GM12878 (cell line): ENCODE measurements around the gene CAMK2N2. TPM values are rescaled to one million over a fixed set of nuclear protein-coding genes. Genes with fewer than 3 reads are reported as not detected.

Experiments
- ATAC-seq: fragments of 200-7000 bp; cut with Tn5 transposase; 3 replicates; pipeline ENCODE4 v1.9.1; 2020; ENCODE audit warnings: mild to moderate bottlenecking, moderate library complexity
- BruUV-seq: library from RNA; stranded (reverse); fragments of 400-500 nt; replicated peaks from 2 replicates; lab custom pipeline; 2021; lab: Mats Ljungman, UMichigan
- CTCF ChIA-PET: fragments of 300-600 bp; sonication (Branson Sonifier 250); formaldehyde crosslinking; extraction: SDS; loops from one replicate; lab custom pipeline; 2021; ENCODE audit warnings: inconsistent platforms; lab: Yijun Ruan, JAX
- POLR2A ChIA-PET: fragments of 350-600 bp; formaldehyde crosslinking; extraction: SDS; loops from one replicate; lab custom pipeline; 2021; ENCODE audit warnings: inconsistent platforms; lab: Charles Lee
- RAD21 ChIA-PET: fragments of 300-600 bp; sonication (Branson Sonifier 250); formaldehyde crosslinking; loops from one replicate; lab custom pipeline; 2023; ENCODE audit warnings: antibody characterized with exemption; ENCODE audit not compliant: unreplicated experiment; lab: Charles Lee
- SMC1A ChIA-PET: fragments of 300-600 bp; sonication (Branson Sonifier 250); formaldehyde crosslinking; loops from one replicate; lab custom pipeline; 2023; ENCODE audit not compliant: unreplicated experiment, uncharacterized antibody; lab: Charles Lee
- DNase-seq: peaks from one replicate; pipeline ENCODE4 v3.0.0-alpha.2; 2011; ENCODE audit warnings: low read depth, low spot score
- FAIRE-seq: peaks from 3 replicates; lab custom pipeline; 2011; peaks lifted over from hg19 to GRCh38; lab: Jason Lieb, UNC
- H2AFZ ChIP-seq: 2 replicates; pipeline ENCODE4 v1.6.0; 2011; ENCODE audit warnings: low read depth, low read length, control low read depth; ENCODE audit not compliant: control insufficient read depth
- H3K27ac ChIP-seq: 2 replicates; pipeline ENCODE4 v1.5.1; 2011; ENCODE audit warnings: control low read depth; ENCODE audit not compliant: control insufficient read depth, insufficient read depth
- H3K27me3 ChIP-seq, 2 experiments: replicated peaks in 1 of 2; 2 replicates each; pipeline versions ENCODE4 v1.6.0 to v1.6.1; 2011; ENCODE audit warnings: low read length in 1 of 2; ENCODE audit not compliant: control insufficient read depth in 2 of 2, insufficient read depth in 2 of 2
- H3K36me3 ChIP-seq, 2 experiments: 2 replicates each; pipeline ENCODE4 v1.5.1; 2011; ENCODE audit warnings: low read length in 1 of 2; ENCODE audit not compliant: control insufficient read depth in 2 of 2, insufficient read depth in 2 of 2
- H3K4me1 ChIP-seq: 2 replicates; pipeline ENCODE4 v1.6.1; 2011; ENCODE audit warnings: mild to moderate bottlenecking, low read length, moderate library complexity, mixed read lengths; ENCODE audit not compliant: control insufficient read depth, insufficient read depth
- H3K4me2 ChIP-seq: 2 replicates; pipeline ENCODE4 v1.6.0; 2011; ENCODE audit warnings: control low read depth; ENCODE audit not compliant: control insufficient read depth, insufficient read depth
- H3K4me3 ChIP-seq: fragments of 200-600 bp; sonication (generic); 2 replicates; pipeline ENCODE4 v1.5.1; 2016
- H3K79me2 ChIP-seq: 2 replicates; pipeline ENCODE4 v1.6.0; 2011; ENCODE audit warnings: low read length; ENCODE audit not compliant: control insufficient read depth, insufficient read depth
- H3K9ac ChIP-seq: 2 replicates; pipeline ENCODE4 v1.8.0; 2011; ENCODE audit warnings: low read length, control low read depth, mixed read lengths; ENCODE audit not compliant: control insufficient read depth, insufficient read depth
- H3K9me3 ChIP-seq: replicated peaks from 3 replicates; pipeline ENCODE4 v1.5.1; 2011; ENCODE audit warnings: mild to moderate bottlenecking, low read length; ENCODE audit not compliant: control insufficient read depth, insufficient read depth
- H4K20me1 ChIP-seq: 2 replicates; pipeline ENCODE4 v1.6.0; 2011; ENCODE audit not compliant: control insufficient read depth, insufficient read depth
- BCL11A ChIP-seq: IDR thresholded peaks from 2 replicates; pipeline ENCODE4 v1.6.1; 2011; ENCODE audit warnings: low read depth, low read length
- CBX5 ChIP-seq: sonication (generic); IDR thresholded peaks from 2 replicates; pipeline ENCODE4 v1.6.1; 2016; ENCODE audit warnings: low read depth, moderate library complexity, mild to moderate bottlenecking, inconsistent platforms
- CEBPB ChIP-seq, 2 experiments: fragments of 150-350 bp in 1 of 2; IDR thresholded peaks; 2 replicates each; pipeline ENCODE4 v1.6.1; 2012 to 2014; ENCODE audit warnings: low read depth in 2 of 2, low read length in 2 of 2, borderline replicate concordance in 1 of 2, inconsistent platforms in 1 of 2
- CHD4 ChIP-seq: fragments of 200-600 bp; sonication (generic); IDR thresholded peaks from 2 replicates; pipeline ENCODE4 v1.6.1; 2016; ENCODE audit warnings: mild to moderate bottlenecking
- CREB1 ChIP-seq: IDR thresholded peaks from 2 replicates; pipeline ENCODE4 v1.6.1; 2012; ENCODE audit warnings: low read depth, mild to moderate bottlenecking, inconsistent platforms
- CREM ChIP-seq: IDR thresholded peaks from 2 replicates; pipeline ENCODE4 v1.6.1; 2014; ENCODE audit warnings: antibody characterized with exemption, low read depth
- EGR1 ChIP-seq, 2 experiments: IDR thresholded peaks; 1 replicate in 1 of 2; 2 replicates in 1 of 2; pipeline ENCODE4 v1.6.1; 2011 to 2012; ENCODE audit warnings: low read depth in 2 of 2, low read length in 2 of 2, borderline replicate concordance in 1 of 2, mild to moderate bottlenecking in 1 of 2, moderate library complexity in 1 of 2
- FOS ChIP-seq: IDR thresholded peaks from 3 replicates; pipeline ENCODE4 v1.6.1; 2011; ENCODE audit warnings: borderline replicate concordance; ENCODE audit not compliant: insufficient read length; ENCODE audit errors: extremely low read depth
- FOXK2 ChIP-seq: fragments of 450-650 bp; IDR thresholded peaks from 2 replicates; pipeline ENCODE4 v1.6.1; 2017; ENCODE audit warnings: mild to moderate bottlenecking, moderate library complexity
- MTA2 ChIP-seq: fragments of 450-650 bp; IDR thresholded peaks from 2 replicates; pipeline ENCODE4 v1.6.1; 2016; ENCODE audit warnings: low read depth, mild to moderate bottlenecking, moderate library complexity
- NFXL1 ChIP-seq: fragments of 450-650 bp; IDR thresholded peaks from 2 replicates; pipeline ENCODE4 v1.6.1; 2017; ENCODE audit warnings: antibody characterized with exemption, mild to moderate bottlenecking, borderline replicate concordance
- PAX5 ChIP-seq: IDR thresholded peaks from 2 replicates; pipeline ENCODE4 v1.6.1; 2011; ENCODE audit warnings: low read depth, low read length, borderline replicate concordance
- PAX8 ChIP-seq: fragments of 450-650 bp; IDR thresholded peaks from 2 replicates; pipeline ENCODE4 v1.6.1; 2017; ENCODE audit warnings: mild to moderate bottlenecking, moderate library complexity
- POLR2A ChIP-seq: IDR thresholded peaks from 2 replicates; pipeline ENCODE4 v1.6.1; 2011; ENCODE audit warnings: low read depth, mild to moderate bottlenecking, low read length
- RELA ChIP-seq: fragments of 450-650 bp; IDR thresholded peaks from 2 replicates; pipeline ENCODE4 v1.8.0; 2014; ENCODE audit warnings: borderline replicate concordance; ENCODE audit not compliant: partially characterized antibody
- SRF ChIP-seq, 2 experiments: IDR thresholded peaks; 2 replicates each; pipeline ENCODE4 v1.6.1; 2011; ENCODE audit warnings: low read depth in 2 of 2, low read length in 2 of 2, mild to moderate bottlenecking in 1 of 2, moderate library complexity in 1 of 2
- TARDBP ChIP-seq: IDR thresholded peaks from 2 replicates; pipeline ENCODE4 v1.6.1; 2016; ENCODE audit warnings: borderline replicate concordance
- ZBED1 ChIP-seq: IDR thresholded peaks from 2 replicates; pipeline ENCODE4 v1.6.1; 2016; ENCODE audit warnings: borderline replicate concordance
- ZNF217 ChIP-seq: fragments of 450-650 bp; IDR thresholded peaks from 2 replicates; pipeline ENCODE4 v1.6.1; 2017; ENCODE audit warnings: antibody characterized with exemption, mild to moderate bottlenecking
- WGBS: methylation state at CpG from one replicate; pipeline ENCODE4 v1.1.6; 2016; ENCODE audit warnings: low lambda C conversion rate; ENCODE audit not compliant: insufficient replicate concordance, insufficient coverage; ENCODE audit errors: missing lambda C conversion rate; 5-methylcytosine and 5-hydroxymethylcytosine counted together
- in situ Hi-C: fragments of 300-500 bp; cut with MboI; formaldehyde crosslinking; loops from 9 replicates; pipeline ENCODE4 v1.14.3; 2018; ENCODE audit warnings: mixed read lengths
- intact Hi-C: fragments of 100-400 bp; cut with micrococcal nuclease; formaldehyde crosslinking; loops from one replicate; pipeline ENCODE4 v1.14.2; 2022; ENCODE audit not compliant: unreplicated experiment
- polyA plus RNA-seq, 11 experiments: library from polyadenylated mRNA; depleted of rRNA in 4 of 11; unstranded in 6 of 11; stranded (reverse) in 5 of 11; fragments of >200 nt; fragmentation: Nextera tagmentation in 4 of 11; fragmentation: Illumina TruSeq in 1 of 11; extraction: Ambion mirVana in 4 of 11; extraction: Trizol in 1 of 11; gene quantifications; 1 replicate in 1 of 11; 2 replicates in 10 of 11; pipeline versions ENCODE4 v1.2.1 to v1.2.3, GENCODE V29; 2011 to 2016; ENCODE audit warnings: inconsistent platforms in 2 of 11, missing spikeins in 2 of 11, low read depth in 1 of 11
- total RNA-seq, 4 experiments: library from RNA; depleted of rRNA in 3 of 4; stranded (reverse); fragments of >200 nt in 3 of 4; fragmentation: Illumina TruSeq in 1 of 4; extraction: Trizol in 1 of 4; gene quantifications; 2 replicates each; pipeline versions ENCODE4 v1.2.1 to v1.2.3, GENCODE V29; 2013 to 2021
- TF ChIP-seq, protein P1 (sequence below): fragments of 450-650 bp; IDR thresholded peaks from 2 replicates; pipeline ENCODE4 v1.6.1; 2016; ENCODE audit warnings: mild to moderate bottlenecking

CAMK2N2 gene
- total and polyA plus RNA-seq, 10 of the 15 experiments (the other 5 are each of a cell fraction or from before 2014, with no cell fraction given), result 0.06 to 1.4 (median 0.45) TPM; not detected in 1

DNA sequence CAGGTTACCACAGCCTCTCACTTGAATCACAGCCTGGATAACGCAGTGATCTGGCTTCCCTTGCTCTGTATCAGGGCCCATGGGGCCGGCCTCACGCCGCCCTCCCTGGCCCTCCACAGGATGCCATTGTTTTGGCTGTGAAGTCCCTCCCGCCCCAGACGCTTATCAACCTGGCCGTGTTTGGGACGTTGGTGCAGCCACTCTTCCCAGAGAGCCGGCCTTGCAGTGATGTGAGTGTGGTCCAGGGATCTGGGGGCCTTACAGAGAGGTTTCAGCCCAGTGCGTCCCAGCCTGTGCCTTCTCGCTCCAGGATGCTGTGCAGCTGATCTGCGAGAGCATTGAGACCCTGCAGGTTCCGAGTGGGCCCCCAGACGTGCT lies 25.3 kb downstream of the CAMK2N2 start:
- Histone ChIP-seq H3K79me2 (no peaks in the 10 kb centered on the region), H3K4me2 (no peak overlapping the region), H3K27me3 (peaks cover 6 to 7% of the 10 kb centered on the region in 2 experiments), H3K36me3 (no peaks in the 10 kb centered on the region), H3K4me3 (no peak overlapping the region), H3K9me3 (no peaks in the 10 kb centered on the region), H3K9ac (no peak overlapping the region), H3K4me1 (no peaks in the 10 kb centered on the region), H2AFZ (no peak overlapping the region), H3K27ac (no peak overlapping the region), H4K20me1 (no peaks in the 10 kb centered on the region)
- BruUV-seq, result no TSS peak
- 20% methylated on average over 14 of the region's 14 CpGs for WGBS
- ChIA-PET SMC1A (no interaction called here), POLR2A (no interaction called here), CTCF (interaction anchor here (3.5 kb wide), 1 partner anchor 9 kb away, joined by 23 read pairs; no protein-coding TSS in a partner anchor), RAD21 (no interaction called here)
- in situ Hi-C loops, result no loop called here
- ATAC-seq (no peak), FAIRE-seq (no peak), DNase-seq (no peak)
- intact Hi-C loops, result no loop called here
- no peak for TF ChIP-seq PAX5
- TF ChIP-seq POLR2A, result no peak
- TF ChIP-seq BCL11A, result no peak
- no peak for TF ChIP-seq CBX5
- TF ChIP-seq, protein P1, sequence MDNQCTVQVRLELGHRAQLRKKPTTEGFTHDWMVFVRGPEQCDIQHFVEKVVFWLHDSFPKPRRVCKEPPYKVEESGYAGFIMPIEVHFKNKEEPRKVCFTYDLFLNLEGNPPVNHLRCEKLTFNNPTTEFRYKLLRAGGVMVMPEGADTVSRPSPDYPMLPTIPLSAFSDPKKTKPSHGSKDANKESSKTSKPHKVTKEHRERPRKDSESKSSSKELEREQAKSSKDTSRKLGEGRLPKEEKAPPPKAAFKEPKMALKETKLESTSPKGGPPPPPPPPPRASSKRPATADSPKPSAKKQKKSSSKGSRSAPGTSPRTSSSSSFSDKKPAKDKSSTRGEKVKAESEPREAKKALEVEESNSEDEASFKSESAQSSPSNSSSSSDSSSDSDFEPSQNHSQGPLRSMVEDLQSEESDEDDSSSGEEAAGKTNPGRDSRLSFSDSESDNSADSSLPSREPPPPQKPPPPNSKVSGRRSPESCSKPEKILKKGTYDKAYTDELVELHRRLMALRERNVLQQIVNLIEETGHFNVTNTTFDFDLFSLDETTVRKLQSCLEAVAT, result no peak
- TF ChIP-seq CREB1, result no peak

DNA sequence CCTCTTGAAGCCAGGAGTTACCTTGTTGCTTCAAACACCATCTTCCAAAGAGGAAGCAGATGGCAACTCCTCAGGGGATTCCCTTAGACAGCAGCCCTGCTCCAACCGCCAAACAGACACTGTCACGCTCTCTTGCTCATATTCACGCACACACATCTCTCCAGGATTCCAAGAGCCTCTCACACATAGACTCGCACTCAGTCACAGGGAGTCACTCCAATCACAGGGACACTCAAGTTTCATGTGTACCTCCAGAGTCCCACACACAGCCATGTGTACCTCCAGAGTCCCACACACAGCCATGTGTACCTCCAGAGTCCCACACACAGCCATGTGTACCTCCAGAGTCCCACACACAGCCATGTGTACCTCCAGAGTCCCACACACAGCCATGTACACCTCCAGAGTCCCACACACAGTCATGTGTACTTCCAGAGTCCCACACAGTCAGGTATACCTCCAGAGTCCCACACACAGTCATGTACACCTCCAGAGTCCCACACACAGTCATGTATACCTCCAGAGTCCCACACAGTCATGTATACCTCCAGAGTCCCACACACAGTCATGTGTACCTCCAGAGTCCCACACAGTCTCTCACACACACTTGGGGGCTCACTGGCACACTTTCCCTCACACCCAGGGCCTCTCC lies 25.8 kb downstream of the CAMK2N2 start:
- Histone ChIP-seq H3K36me3 (no peaks in the 10 kb centered on the region), H3K27ac (no peak overlapping the region), H3K9me3 (no peaks in the 10 kb centered on the region), H3K79me2 (no peaks in the 10 kb centered on the region), H3K27me3 (peaks cover 7 to 8% of the 10 kb centered on the region in 2 experiments), H3K4me1 (no peaks in the 10 kb centered on the region), H3K4me3 (no peak overlapping the region), H3K9ac (no peak overlapping the region), H4K20me1 (no peaks in the 10 kb centered on the region), H3K4me2 (no peak overlapping the region), H2AFZ (no peak overlapping the region)
- ATAC-seq (no peak), FAIRE-seq (no peak), DNase-seq (no peak)
- intact Hi-C loops (no loop called here), in situ Hi-C loops (no loop called here)
- ChIA-PET RAD21 (no interaction called here), CTCF (interaction anchor here (3.5 kb wide), 1 partner anchor 8 kb away, joined by 23 read pairs; no protein-coding TSS in a partner anchor), POLR2A (no interaction called here), SMC1A (no interaction called here)
- 53% methylated on average over 4 of the region's 4 CpGs for WGBS
- no TSS peak for BruUV-seq
- no peak for TF ChIP-seq TARDBP
- TF ChIP-seq SRF (IDR thresholded peaks at IDR 0.05; ENCODE audit: low read depth in 2 of 2, low read length in 2 of 2), result no peak
- TF ChIP-seq FOXK2, result no peak
- TF ChIP-seq RELA, result no peak
- TF ChIP-seq ZNF217, result no peak
- no peak for TF ChIP-seq PAX8
- no peak for TF ChIP-seq MTA2
- TF ChIP-seq CREM, result no peak
- no peak for TF ChIP-seq CHD4
- TF ChIP-seq ZBED1, result no peak
- TF ChIP-seq EGR1 (IDR thresholded peaks at IDR 0.05; ENCODE audit: borderline replicate concordance in 1 of 2, low read depth in 2 of 2, low read length in 2 of 2), result no peak
- no peak for TF ChIP-seq CEBPB (IDR thresholded peaks at IDR 0.05; ENCODE audit: borderline replicate concordance in 1 of 2, low read depth in 2 of 2, low read length in 2 of 2)
- no peak for TF ChIP-seq NFXL1
- no peak for TF ChIP-seq FOS
